Breast epithelium (tissue), 3 donors: ENCODE data around the gene KAT7.

Experiments
- CTCF ChIP-seq, 3 donors: fragments of 450-650 bp; IDR thresholded peaks; one replicate each; pipeline ENCODE4 v1.5.1; 2016 to 2017; ENCODE audit warnings: antibody characterized with exemption in 3 of 3, mild to moderate bottlenecking in 3 of 3, moderate library complexity in 3 of 3
- POLR2A ChIP-seq: fragments of 450-650 bp; IDR thresholded peaks from one replicate; pipeline ENCODE4 v1.6.1; 2016; ENCODE audit warnings: antibody characterized with exemption, mild to moderate bottlenecking, moderate library complexity

DNA sequence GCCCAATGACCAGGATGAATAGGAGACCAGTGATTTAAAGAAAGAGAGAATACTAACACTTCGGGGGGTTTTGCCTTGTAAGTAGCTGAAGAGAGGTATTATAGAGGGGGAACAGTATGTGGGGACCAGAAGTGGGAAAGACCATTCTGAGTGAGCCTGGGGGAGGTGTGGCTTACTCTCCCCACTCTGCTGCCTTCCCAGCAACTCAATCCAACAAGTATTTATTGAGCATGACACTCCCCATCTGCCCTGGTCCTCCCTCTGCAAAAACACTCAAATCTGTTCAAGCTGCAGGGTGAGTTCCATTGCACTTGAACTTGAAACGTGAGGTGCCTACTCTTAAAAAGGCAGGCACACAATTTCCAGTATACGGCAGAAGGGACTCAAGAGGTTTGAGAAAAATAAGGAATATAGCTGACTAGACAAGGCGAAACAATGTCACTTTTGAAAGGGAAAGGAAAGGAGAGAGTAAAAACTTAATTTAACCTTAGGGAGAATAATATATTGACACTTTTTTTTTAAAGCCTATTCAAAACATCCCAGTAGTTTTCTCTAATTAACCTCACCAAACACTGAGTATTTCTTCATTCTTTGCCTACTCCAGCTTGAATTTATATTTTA, 32.7 kb upstream of the KAT7 start:
- TF ChIP-seq POLR2A (no peak), CTCF (IDR thresholded peaks at IDR 0.05) (no peak)
